Right lobe of liver (tissue), 6 donors: ENCODE measurements around the gene EOMES. TPM values are rescaled to one million over a fixed set of nuclear protein-coding genes. Genes with fewer than 3 reads are reported as not detected.

ENCODE experiments used
- ATAC-seq, 4 donors: fragments of 200-7000 bp; cut with Tn5 transposase; one replicate each; pipeline ENCODE4 v1.9.1; 2020; ENCODE audit warnings: mild to moderate bottlenecking in 4 of 4, moderate library complexity in 4 of 4
- DNase-seq, 3 donors: peaks; one replicate each; pipeline ENCODE4 v3.0.0-alpha.2; 2020
- H3K27ac ChIP-seq, 3 donors: fragments of 200-600 bp; one replicate each; pipeline ENCODE4 v1.8.0; 2022
- H3K27me3 ChIP-seq, 2 donors: fragments of 200-600 bp; one replicate each; pipeline ENCODE4 v1.8.0; 2022
- H3K36me3 ChIP-seq, 4 donors: fragments of 200-600 bp; sonication (generic) in 1 of 4; one replicate each; pipeline versions ENCODE4 v1.5.1 to v1.8.0; 2017 to 2022; ENCODE audit warnings: control low read depth in 1 of 4
- H3K4me1 ChIP-seq, 4 donors: fragments of 200-600 bp; sonication (generic) in 1 of 4; one replicate each; pipeline versions ENCODE4 v1.5.1 to v1.8.0; 2017 to 2022; ENCODE audit warnings: control low read depth in 1 of 4
- H3K4me3 ChIP-seq, 3 donors: fragments of 200-600 bp; one replicate each; pipeline ENCODE4 v1.8.0; 2022
- H3K9me3 ChIP-seq, 4 donors: fragments of 200-600 bp; sonication (generic) in 1 of 4; one replicate each; pipeline versions ENCODE4 v1.5.1 to v1.8.0; 2017 to 2022; ENCODE audit warnings: control low read depth in 1 of 4
- CTCF ChIP-seq, 4 donors: fragments of 200-600 bp in 3 of 4; fragments of 450-650 bp in 1 of 4; IDR thresholded peaks; one replicate each; pipeline versions ENCODE4 v1.5.1 to v1.8.0; 2016 to 2022; ENCODE audit warnings: antibody characterized with exemption in 4 of 4, mild to moderate bottlenecking in 2 of 4
- POLR2A ChIP-seq: fragments of 450-650 bp; IDR thresholded peaks from one replicate; pipeline ENCODE4 v1.6.1; 2017; ENCODE audit warnings: antibody characterized with exemption, mild to moderate bottlenecking
- WGBS: methylation state at CpG from one replicate; pipeline ENCODE4 v1.1.6; 2018; ENCODE audit warnings: low coverage, low lambda C conversion rate; ENCODE audit not compliant: insufficient coverage; ENCODE audit errors: missing lambda C conversion rate; 5-methylcytosine and 5-hydroxymethylcytosine counted together
- intact Hi-C, 2 donors: fragments of 100-400 bp; cut with DNase I; formaldehyde crosslinking; loops; one replicate each; pipeline versions ENCODE4 v1.11.2 to v1.14.1; 2022
- total RNA-seq, 6 experiments: library from RNA; depleted of rRNA in 2 of 6; stranded (reverse); fragments of >200 nt in 2 of 6; fragmentation: NEBNext Ultra II Directional in 3 of 6; extraction: Animal tissue kit (Norgen Biotek cat#: 25700) in 3 of 6; gene quantifications; one replicate each; pipeline versions ENCODE4 v1.1.0 to v1.2.4, GENCODE V29; 2016 to 2023
- donor health status: DM: no; HTN: yes; CAD: no.
- donor health status: DM: no; HTN: no; CAD: no.
- donor health status: DM: no; HTN: no; CAD: no.
- donor health status: DM: no; HTN: yes; CAD: no.
- donor health status: DM: no; HTN: yes; CAD: no.

EOMES gene
- total RNA-seq, 6 experiments from 2014 or later, result 0.11 to 1.0 (median 0.33) TPM

- intact Hi-C loops, result no loop called here
- Histone ChIP-seq H3K27me3 (no peaks in the 10 kb centered on the region), H3K4me1 (no peaks in the 10 kb centered on the region), H3K27ac (no peak overlapping the region), H3K36me3 (no peaks in the 10 kb centered on the region), H3K9me3 (no peaks in the 10 kb centered on the region), H3K4me3 (no peak overlapping the region)
- 58% methylated on average over 3 of the region's 3 CpGs for WGBS
- no peak for TF ChIP-seq POLR2A
- TF ChIP-seq CTCF (IDR thresholded peaks at IDR 0.05), result no peak
- ATAC-seq (no peak), DNase-seq (no peak)
Measured at GRCh38 chr3:27677565-27677964, 44.6 kb downstream of the EOMES start.

GRCh38 chr3:27675287-27675686 lies 46.8 kb downstream of the EOMES start:
- DNase-seq, result no peak
- TF ChIP-seq CTCF (IDR thresholded peaks at IDR 0.05), result no peak
- TF ChIP-seq POLR2A, result no peak
- H3K9me3 ChIP-seq, result no peaks in the 10 kb centered on the region
- no peaks in the 10 kb centered on the region for H3K4me1 ChIP-seq
- WGBS, result 38% methylated on average over 3 of the region's 3 CpGs
- no peaks in the 10 kb centered on the region for H3K27me3 ChIP-seq
- ATAC-seq, result no peak
- intact Hi-C loops, result no loop called here
- no peak overlapping the region for H3K27ac ChIP-seq
- H3K36me3 ChIP-seq, result no peaks in the 10 kb centered on the region
- H3K4me3 ChIP-seq, result no peak overlapping the region

DNA sequence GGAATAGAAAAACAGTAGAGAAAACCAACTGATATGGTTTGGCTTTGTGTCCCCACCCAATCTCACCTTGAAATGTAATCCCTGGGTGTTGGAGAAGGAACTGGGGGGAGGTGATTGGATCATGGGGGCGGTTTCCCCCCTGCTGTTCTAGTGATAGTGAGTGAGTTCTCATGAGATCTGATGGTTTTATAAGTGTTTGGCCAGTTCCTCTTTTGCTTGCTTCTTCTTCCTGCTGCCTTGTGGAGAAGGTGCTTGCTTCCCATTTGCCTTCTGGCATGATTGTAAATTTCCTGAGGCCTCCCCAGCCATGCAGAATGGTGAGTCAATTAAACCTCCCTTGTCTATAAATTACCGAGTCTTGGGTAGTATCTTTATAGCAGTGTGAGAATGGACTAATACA lies 48.4 kb downstream of the EOMES start:
- H3K36me3 ChIP-seq, result no peaks in the 10 kb centered on the region
- intact Hi-C loops, result no loop called here
- no peak for ATAC-seq
- TF ChIP-seq CTCF (IDR thresholded peaks at IDR 0.05) (no peak), POLR2A (no peak)
- H3K4me3 ChIP-seq, result no peak overlapping the region
- H3K27me3 ChIP-seq, result no peaks in the 10 kb centered on the region
- no peaks in the 10 kb centered on the region for H3K4me1 ChIP-seq
- no peaks in the 10 kb centered on the region for H3K9me3 ChIP-seq
- H3K27ac ChIP-seq, result no peak overlapping the region
- WGBS, result 50% methylated on average over 2 of the region's 2 CpGs
- no peak for DNase-seq

- Histone ChIP-seq H3K4me3 (no peak overlapping the region), H3K9me3 (no peaks in the 10 kb centered on the region), H3K27ac (no peak overlapping the region), H3K4me1 (no peaks in the 10 kb centered on the region), H3K36me3 (no peaks in the 10 kb centered on the region), H3K27me3 (no peaks in the 10 kb centered on the region)
- intact Hi-C loops, result no loop called here
- DNase-seq, result no peak
- 67% methylated on average over 6 of the region's 6 CpGs for WGBS
- no peak for TF ChIP-seq POLR2A
- no peak for TF ChIP-seq CTCF (IDR thresholded peaks at IDR 0.05)
- no peak for ATAC-seq
Measured at GRCh38 chr3:27671101-27671500, 51.0 kb downstream of the EOMES start.

DNA sequence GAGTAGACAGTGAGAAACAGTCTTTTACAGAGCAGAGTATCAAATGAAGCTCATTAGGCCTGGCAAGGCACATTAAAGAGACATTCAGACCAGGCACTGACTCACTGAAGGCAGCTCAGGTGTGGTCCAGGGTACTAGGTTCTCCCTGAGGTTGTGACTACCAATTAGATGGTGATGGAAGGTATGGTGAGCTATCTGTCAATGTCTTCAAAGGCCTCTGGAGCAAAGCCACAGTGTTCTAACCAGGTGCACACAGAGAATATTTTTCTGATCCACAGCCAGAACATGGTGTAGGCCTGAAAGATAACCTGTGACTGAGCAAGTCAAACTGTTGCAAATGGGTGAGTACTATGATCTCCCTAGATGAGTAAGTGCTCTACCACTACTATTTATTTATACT lies 51.5 kb downstream of the EOMES start:
- no peaks in the 10 kb centered on the region for H3K9me3 ChIP-seq
- DNase-seq (no peak), ATAC-seq (no peak)
- no peaks in the 10 kb centered on the region for H3K27me3 ChIP-seq
- TF ChIP-seq CTCF (IDR thresholded peaks at IDR 0.05), result no peak
- no peak for TF ChIP-seq POLR2A
- no peak overlapping the region for H3K4me3 ChIP-seq
- no peaks in the 10 kb centered on the region for H3K36me3 ChIP-seq
- intact Hi-C loops, result no loop called here
- H3K4me1 ChIP-seq, result no peaks in the 10 kb centered on the region
- H3K27ac ChIP-seq, result no peak overlapping the region
